WTC11 (cell line): Measurements from ENCODE around the gene OR10D3. TPM values are rescaled to one million over a fixed set of nuclear protein-coding genes. Genes with fewer than 3 reads are reported as not detected.
A peak's percentile ranks its signal among the peaks of the same experiment; 100 is the strongest.

Experiments used
- ATAC-seq: fragments of 200-7000 bp; cut with Tn5 transposase; 2 replicates; pipeline ENCODE4 v1.10.0; 2021; ENCODE audit warnings: mild to moderate bottlenecking, moderate library complexity
- CTCF ChIA-PET: fragments of 300-600 bp; sonication (Branson Sonifier 250); formaldehyde crosslinking; loops from one replicate; lab custom pipeline; 2021; ENCODE audit warnings: antibody characterized with exemption; lab: Charles Lee
- POLR2A ChIA-PET: fragments of 350-600 bp; sonication (Branson Sonifier 250); formaldehyde crosslinking; loops from one replicate; lab custom pipeline; 2021; ENCODE audit warnings: antibody characterized with exemption; lab: Charles Lee
- DNase-seq: peaks from one replicate; pipeline ENCODE4 v3.0.0; 2021; ENCODE audit warnings: low spot score
- H3K27ac Mint-ChIP-seq: 2 replicates; pipeline ENCODE4 v1.8.0; 2021; ENCODE audit warnings: mixed read lengths
- H3K27me3 Mint-ChIP-seq: 2 replicates; pipeline ENCODE4 v1.8.0; 2021; ENCODE audit warnings: low read depth, mild to moderate bottlenecking, moderate library complexity, mixed read lengths
- H3K36me3 Mint-ChIP-seq: 2 replicates; pipeline ENCODE4 v1.8.0; 2021; ENCODE audit warnings: mixed read lengths
- H3K4me1 Mint-ChIP-seq: 2 replicates; pipeline ENCODE4 v1.8.0; 2022; ENCODE audit warnings: mixed read lengths
- H3K4me3 Mint-ChIP-seq: 2 replicates; pipeline ENCODE4 v1.8.0; 2021; ENCODE audit warnings: mild to moderate bottlenecking, moderate library complexity, mixed read lengths
- H3K9me3 Mint-ChIP-seq: 2 replicates; pipeline ENCODE4 v1.8.0; 2021; ENCODE audit warnings: mixed read lengths
- HMGA2 ChIP-seq: fragments of 250-450 bp; sonication (Bioruptor Pico); IDR thresholded peaks from 2 replicates; pipeline ENCODE4 v1.4.0; 2021; ENCODE audit warnings: mild to moderate bottlenecking, moderate library complexity
- JAZF1 ChIP-seq: fragments of 250-450 bp; sonication (Bioruptor Pico); IDR thresholded peaks from 2 replicates; pipeline ENCODE4 v1.9.0; 2021; ENCODE audit warnings: moderate library complexity, mild to moderate bottlenecking, inconsistent platforms
- NFATC4 ChIP-seq: fragments of 250-450 bp; sonication (Bioruptor Pico); IDR thresholded peaks from 2 replicates; pipeline ENCODE4 v1.9.0; 2021; ENCODE audit warnings: mild to moderate bottlenecking
- NFE2L1 ChIP-seq: sonication (generic); formaldehyde crosslinking; IDR thresholded peaks from 2 replicates; pipeline ENCODE4 v1.8.1; 2023; ENCODE audit warnings: missing genetic modification reagents
- PRRX2 ChIP-seq: fragments of 250-450 bp; sonication (Bioruptor Pico); IDR thresholded peaks from 2 replicates; pipeline ENCODE4 v1.8.0; 2021; ENCODE audit warnings: mild to moderate bottlenecking
- SP1 ChIP-seq: sonication (generic); formaldehyde crosslinking; conservative IDR thresholded peaks from 2 replicates; pipeline ENCODE4 v1.8.1; 2022; ENCODE audit warnings: missing genetic modification reagents
- ZNF423 ChIP-seq: fragments of 250-450 bp; sonication (Bioruptor Pico); IDR thresholded peaks from 2 replicates; pipeline ENCODE4 v2.1.2; 2022; ENCODE audit warnings: mild to moderate bottlenecking, moderate library complexity
- total RNA-seq: library from RNA; stranded (reverse); gene quantifications from 3 replicates; pipeline ENCODE4 v1.2.3, GENCODE V29; 2021
- TF ChIP-seq, protein P1 (sequence below): sonication (generic); formaldehyde crosslinking; IDR thresholded peaks from 2 replicates; pipeline ENCODE4 v1.8.0; 2023; ENCODE audit warnings: missing genetic modification reagents, mild to moderate bottlenecking, borderline replicate concordance
- TF ChIP-seq, protein P2 (sequence below): fragments of 250-450 bp; sonication (Bioruptor Pico); IDR thresholded peaks from 2 replicates; pipeline ENCODE4 v1.9.0; 2021; ENCODE audit warnings: mild to moderate bottlenecking, borderline replicate concordance
- TF ChIP-seq, protein P3 (sequence below): fragments of 250-450 bp; sonication (Bioruptor Pico); conservative IDR thresholded peaks from 2 replicates; pipeline ENCODE4 v1.9.0; 2021; ENCODE audit warnings: mild to moderate bottlenecking
- TF ChIP-seq, protein P4 (sequence below): sonication (generic); formaldehyde crosslinking; IDR thresholded peaks from 2 replicates; pipeline ENCODE4 v1.8.1; 2022; ENCODE audit warnings: low read depth, missing genetic modification reagents, borderline replicate concordance

Gene OR10D3
- total RNA-seq, 1 experiment from 2014 or later, result not detected

DNA sequence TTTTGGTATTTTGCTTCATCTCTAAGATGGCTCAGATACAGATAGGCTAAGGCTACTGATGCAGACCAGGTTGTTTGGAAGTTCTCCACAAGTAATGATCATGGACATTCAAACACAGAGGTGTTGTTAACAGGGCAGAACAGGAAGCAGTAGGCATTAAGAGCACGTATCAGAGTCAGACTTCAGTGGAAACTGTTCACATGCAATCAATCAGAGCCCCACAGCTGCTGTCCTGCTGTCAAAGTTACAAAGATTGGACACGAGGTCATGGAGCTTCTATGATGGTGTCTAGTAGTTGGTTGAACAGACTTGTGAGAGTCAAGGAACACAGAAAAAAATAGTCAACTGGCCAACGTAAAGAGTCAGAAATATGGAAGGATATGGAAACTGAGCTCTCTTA is 19.8 kb downstream of the OR10D3 start:
- DNase-seq, result no peak
- Mint-ChIP-seq H3K36me3 (no peaks in the 10 kb centered on the region; the same call in 1 of the 2 replicates), H3K9me3 (peaks cover 3% of the 10 kb centered on the region), H3K4me3 (no peak overlapping the region), H3K27me3 (no peaks in the 10 kb centered on the region), H3K27ac (no peak overlapping the region), H3K4me1 (no peaks in the 10 kb centered on the region)
- POLR2A ChIA-PET, result no interaction called here
- CTCF ChIA-PET, result no interaction called here
- TF ChIP-seq, protein P1, sequence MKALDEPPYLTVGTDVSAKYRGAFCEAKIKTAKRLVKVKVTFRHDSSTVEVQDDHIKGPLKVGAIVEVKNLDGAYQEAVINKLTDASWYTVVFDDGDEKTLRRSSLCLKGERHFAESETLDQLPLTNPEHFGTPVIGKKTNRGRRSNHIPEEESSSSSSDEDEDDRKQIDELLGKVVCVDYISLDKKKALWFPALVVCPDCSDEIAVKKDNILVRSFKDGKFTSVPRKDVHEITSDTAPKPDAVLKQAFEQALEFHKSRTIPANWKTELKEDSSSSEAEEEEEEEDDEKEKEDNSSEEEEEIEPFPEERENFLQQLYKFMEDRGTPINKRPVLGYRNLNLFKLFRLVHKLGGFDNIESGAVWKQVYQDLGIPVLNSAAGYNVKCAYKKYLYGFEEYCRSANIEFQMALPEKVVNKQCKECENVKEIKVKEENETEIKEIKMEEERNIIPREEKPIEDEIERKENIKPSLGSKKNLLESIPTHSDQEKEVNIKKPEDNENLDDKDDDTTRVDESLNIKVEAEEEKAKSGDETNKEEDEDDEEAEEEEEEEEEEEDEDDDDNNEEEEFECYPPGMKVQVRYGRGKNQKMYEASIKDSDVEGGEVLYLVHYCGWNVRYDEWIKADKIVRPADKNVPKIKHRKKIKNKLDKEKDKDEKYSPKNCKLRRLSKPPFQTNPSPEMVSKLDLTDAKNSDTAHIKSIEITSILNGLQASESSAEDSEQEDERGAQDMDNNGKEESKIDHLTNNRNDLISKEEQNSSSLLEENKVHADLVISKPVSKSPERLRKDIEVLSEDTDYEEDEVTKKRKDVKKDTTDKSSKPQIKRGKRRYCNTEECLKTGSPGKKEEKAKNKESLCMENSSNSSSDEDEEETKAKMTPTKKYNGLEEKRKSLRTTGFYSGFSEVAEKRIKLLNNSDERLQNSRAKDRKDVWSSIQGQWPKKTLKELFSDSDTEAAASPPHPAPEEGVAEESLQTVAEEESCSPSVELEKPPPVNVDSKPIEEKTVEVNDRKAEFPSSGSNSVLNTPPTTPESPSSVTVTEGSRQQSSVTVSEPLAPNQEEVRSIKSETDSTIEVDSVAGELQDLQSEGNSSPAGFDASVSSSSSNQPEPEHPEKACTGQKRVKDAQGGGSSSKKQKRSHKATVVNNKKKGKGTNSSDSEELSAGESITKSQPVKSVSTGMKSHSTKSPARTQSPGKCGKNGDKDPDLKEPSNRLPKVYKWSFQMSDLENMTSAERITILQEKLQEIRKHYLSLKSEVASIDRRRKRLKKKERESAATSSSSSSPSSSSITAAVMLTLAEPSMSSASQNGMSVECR (CRISPR knock-in tag), result no peak
- no peak for TF ChIP-seq NFATC4 (CRISPR knock-in tag)
- TF ChIP-seq HMGA2 (CRISPR knock-in tag), result no peak
- ATAC-seq, result no peak

DNA sequence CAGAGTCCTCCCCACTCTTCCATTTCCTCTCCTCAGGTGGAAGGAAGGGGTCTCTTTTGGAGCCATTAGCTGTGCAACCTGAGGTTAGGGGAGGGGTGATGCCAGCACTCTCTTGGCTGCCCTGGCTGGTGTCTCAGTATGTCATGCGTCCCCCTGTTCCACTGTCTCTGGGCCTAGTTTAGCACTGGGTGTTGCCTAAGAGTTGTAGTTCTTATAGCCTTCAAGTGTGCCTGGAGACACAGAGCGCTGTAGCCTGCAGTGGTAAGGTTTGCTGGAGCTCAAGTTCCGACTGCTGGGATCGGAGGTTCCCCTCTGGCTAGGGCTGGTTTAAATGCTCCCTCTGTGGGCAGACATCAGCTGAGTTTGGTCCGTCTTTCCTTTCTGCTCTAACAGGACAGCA is 20.9 kb downstream of the OR10D3 start:
- Mint-ChIP-seq H3K4me3 (no peak overlapping the region), H3K9me3 (no peaks in the 10 kb centered on the region), H3K36me3 (no peaks in the 10 kb centered on the region), H3K4me1 (no peaks in the 10 kb centered on the region), H3K27ac (no peak overlapping the region), H3K27me3 (no peaks in the 10 kb centered on the region)
- no peak for DNase-seq
- ChIA-PET CTCF (interaction anchor here (0.6 to 1.3 kb wide), 2 partner anchors 9 to 132 kb away, joined by 3 to 6 read pairs; no protein-coding TSS in a partner anchor), POLR2A (no interaction called here)
- ATAC-seq, result peak; percentile 22; the same call in 1 of the 2 replicates
- TF ChIP-seq, protein P2, sequence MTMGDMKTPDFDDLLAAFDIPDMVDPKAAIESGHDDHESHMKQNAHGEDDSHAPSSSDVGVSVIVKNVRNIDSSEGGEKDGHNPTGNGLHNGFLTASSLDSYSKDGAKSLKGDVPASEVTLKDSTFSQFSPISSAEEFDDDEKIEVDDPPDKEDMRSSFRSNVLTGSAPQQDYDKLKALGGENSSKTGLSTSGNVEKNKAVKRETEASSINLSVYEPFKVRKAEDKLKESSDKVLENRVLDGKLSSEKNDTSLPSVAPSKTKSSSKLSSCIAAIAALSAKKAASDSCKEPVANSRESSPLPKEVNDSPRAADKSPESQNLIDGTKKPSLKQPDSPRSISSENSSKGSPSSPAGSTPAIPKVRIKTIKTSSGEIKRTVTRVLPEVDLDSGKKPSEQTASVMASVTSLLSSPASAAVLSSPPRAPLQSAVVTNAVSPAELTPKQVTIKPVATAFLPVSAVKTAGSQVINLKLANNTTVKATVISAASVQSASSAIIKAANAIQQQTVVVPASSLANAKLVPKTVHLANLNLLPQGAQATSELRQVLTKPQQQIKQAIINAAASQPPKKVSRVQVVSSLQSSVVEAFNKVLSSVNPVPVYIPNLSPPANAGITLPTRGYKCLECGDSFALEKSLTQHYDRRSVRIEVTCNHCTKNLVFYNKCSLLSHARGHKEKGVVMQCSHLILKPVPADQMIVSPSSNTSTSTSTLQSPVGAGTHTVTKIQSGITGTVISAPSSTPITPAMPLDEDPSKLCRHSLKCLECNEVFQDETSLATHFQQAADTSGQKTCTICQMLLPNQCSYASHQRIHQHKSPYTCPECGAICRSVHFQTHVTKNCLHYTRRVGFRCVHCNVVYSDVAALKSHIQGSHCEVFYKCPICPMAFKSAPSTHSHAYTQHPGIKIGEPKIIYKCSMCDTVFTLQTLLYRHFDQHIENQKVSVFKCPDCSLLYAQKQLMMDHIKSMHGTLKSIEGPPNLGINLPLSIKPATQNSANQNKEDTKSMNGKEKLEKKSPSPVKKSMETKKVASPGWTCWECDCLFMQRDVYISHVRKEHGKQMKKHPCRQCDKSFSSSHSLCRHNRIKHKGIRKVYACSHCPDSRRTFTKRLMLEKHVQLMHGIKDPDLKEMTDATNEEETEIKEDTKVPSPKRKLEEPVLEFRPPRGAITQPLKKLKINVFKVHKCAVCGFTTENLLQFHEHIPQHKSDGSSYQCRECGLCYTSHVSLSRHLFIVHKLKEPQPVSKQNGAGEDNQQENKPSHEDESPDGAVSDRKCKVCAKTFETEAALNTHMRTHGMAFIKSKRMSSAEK (CRISPR knock-in tag), result no peak
- TF ChIP-seq JAZF1 (no peak), HMGA2 (CRISPR knock-in tag) (no peak), ZNF423 (no peak), NFE2L1 (CRISPR knock-in tag) (no peak), SP1 (CRISPR knock-in tag) (no peak), PRRX2 (no peak)
- TF ChIP-seq, protein P3, sequence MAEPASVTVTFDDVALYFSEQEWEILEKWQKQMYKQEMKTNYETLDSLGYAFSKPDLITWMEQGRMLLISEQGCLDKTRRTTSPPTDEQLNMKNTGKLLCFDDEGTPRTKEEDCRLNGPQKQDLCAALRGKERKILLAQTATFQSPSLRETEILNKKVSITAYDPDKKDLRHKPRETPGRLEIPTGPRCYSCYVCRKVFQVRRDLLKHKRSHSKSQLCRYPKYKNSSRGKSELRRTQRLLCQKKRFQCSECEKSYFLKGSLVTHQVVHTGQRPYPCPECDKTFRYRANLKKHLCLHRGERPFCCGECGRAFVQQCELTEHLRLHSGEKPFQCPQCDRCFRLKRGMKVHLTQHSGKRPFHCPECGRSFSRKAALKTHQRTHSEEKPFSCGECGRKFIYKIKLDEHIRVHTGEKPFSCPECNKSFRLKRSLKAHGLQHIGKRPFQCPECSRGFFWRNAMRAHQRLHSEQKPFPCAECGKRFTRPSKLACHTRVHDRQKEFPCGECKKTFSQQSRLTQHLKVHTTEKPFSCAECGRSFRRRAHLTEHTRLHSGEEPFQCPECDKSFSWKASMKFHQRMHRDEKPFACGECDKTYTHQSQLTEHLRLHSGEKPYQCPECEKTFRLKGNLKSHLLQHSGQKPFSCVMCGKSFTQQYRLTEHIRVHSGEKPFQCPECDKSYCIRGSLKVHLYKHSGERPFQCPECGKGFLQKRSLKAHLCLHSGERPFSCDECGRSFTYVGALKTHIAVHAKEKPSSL (CRISPR knock-in tag), result no peak
- TF ChIP-seq, protein P4, sequence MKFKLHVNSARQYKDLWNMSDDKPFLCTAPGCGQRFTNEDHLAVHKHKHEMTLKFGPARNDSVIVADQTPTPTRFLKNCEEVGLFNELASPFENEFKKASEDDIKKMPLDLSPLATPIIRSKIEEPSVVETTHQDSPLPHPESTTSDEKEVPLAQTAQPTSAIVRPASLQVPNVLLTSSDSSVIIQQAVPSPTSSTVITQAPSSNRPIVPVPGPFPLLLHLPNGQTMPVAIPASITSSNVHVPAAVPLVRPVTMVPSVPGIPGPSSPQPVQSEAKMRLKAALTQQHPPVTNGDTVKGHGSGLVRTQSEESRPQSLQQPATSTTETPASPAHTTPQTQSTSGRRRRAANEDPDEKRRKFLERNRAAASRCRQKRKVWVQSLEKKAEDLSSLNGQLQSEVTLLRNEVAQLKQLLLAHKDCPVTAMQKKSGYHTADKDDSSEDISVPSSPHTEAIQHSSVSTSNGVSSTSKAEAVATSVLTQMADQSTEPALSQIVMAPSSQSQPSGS, result no peak
